NCI-H2029 (cell line): ENCODE measurements around the gene CRIM1.
"Not testable (repeated sequence)": the region's sequence is repeated elsewhere in the genome, so short reads cannot be mapped to it uniquely, and the experiment has no call there.

Source experiments
- DNase-seq: peaks from one replicate; lab custom pipeline; 2025; lab: John Stamatoyannopoulos, UW

The CRIM1 gene

GRCh38 chr2:36355151-36355889 lies at the start of gene CRIM1:
CRIM1 (plus strand) TSS chr2:36355778; CDS start chr2:36356293, 515 bp downstream.
- peak; percentile 72 for DNase-seq

GRCh38 chr2:36307441-36307840 lies 48.1 kb upstream of the CRIM1 start:
- no peak for DNase-seq

DNA sequence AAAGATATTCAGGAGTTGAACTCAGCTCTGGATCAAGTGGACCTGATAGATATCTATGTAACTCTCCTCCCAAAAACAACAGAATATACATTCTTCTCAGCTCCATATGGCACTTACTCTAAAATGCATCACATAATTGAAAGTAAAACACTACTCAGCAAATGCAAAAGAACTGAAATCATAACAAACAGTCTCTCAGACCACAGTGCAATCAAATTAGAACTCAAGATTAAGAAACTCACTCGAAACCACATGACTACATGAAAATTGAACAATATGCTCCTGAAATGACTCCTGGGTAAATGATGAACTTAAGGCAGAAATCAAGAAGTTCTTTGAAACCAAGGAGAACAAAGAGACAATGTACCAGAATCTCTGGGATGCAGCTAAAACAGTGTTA lies 45.1 kb upstream of the CRIM1 start:
- not testable (repeated sequence) for DNase-seq

- no peak for DNase-seq
These were observed 37.0 kb upstream of the CRIM1 start for GRCh38 chr2:36318547-36318946.

GRCh38 chr2:36322108-36322507 lies 33.5 kb upstream of the CRIM1 start:
- DNase-seq = no peak

- no peak for DNase-seq
These were observed 29.3 kb upstream of the CRIM1 start for GRCh38 chr2:36326286-36326685.

GRCh38 chr2:36329251-36329650 lies 26.3 kb upstream of the CRIM1 start:
- DNase-seq = peak; percentile 0

GRCh38 chr2:36329746-36330472 lies 25.7 kb upstream of the CRIM1 start:
- DNase-seq = no peak

- no peak for DNase-seq
These were observed 24.8 kb upstream of the CRIM1 start for GRCh38 chr2:36330473-36331395.

DNA sequence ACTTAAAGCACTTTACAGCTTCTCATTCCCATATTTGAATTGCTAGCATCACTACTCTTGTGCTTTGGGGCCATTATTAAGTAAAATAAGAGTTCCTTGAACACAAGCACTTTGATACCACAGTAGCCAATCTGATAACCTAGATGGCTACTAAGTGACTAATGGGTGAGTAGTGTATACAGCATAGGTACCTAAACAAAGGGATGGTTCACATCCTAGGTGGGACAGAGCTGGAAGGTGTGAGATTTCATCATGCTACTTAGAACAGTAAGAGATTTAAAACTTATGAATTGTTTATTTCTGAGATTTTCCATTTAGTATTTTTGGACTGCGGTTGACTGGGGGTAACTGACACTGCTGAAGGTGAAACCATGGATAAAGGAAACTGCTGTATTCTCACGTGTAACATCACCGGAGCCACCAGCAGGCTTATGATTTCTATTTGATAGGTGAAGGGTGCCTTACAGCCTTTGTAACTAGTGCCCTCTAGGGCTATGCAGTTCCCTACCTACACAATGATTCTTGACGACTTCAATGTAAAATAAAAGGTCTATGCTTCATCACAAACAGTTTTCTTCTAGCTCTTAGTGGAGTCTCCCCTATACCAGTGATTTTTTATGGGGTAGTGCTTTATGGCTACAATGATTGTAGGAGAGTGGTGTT lies 22.1 kb upstream of the CRIM1 start:
- no peak for DNase-seq

DNA sequence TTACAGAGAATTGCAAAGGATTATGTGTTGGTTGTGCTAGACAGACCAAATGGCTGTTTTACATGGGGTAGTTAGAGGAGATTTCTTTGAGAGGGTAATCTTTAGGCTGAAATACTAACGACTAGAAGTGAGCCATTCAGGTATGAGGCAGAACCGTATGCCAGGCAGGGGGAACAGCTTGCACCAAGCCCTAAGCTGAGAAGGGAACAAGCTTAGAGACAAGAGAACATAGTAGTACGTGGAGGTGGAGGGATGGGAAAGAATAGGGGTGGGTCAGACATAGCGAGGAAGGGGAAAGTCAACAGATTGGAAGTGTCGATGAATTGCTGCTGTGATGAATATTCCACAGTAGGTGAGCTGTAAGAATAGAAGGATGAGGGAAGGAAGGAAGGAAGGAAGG lies 20.0 kb upstream of the CRIM1 start:
- DNase-seq = no peak

DNA sequence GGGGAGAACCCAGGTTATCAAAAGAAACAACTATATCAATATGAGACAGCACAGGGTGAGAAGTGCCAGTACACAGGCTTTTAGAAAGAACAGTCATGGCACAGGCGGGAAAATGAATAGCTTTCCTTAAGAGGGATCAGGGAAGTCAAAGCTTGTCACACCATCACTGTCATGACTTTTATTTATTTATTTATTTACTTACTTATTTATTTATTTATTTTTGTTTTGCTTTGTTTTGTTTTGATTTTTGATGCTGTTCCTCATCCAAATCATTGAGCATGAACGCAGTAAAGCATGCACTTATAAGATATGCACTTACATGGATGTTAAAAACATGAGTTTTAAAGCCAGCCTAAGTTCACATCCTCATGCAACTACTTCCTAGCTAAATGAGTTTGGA lies 19.3 kb upstream of the CRIM1 start:
- DNase-seq = no peak

DNA sequence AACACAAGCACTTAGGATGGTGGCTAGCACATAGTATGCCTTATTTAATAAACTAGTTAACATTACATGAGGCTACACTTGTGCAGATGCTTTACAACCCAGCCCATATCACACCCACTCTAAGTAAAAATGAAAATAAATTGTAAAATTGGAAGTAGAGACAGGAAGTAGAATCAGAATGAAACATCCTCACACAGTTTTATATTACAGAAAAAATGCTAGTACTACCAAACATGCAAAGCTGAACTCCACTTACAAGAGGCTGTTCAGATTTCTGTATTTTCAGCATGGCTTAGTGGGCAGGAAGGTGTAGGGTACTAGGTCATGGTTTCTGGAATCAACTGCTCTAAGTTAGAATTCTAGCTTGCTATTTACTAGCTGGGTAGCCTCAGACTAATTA lies 18.2 kb upstream of the CRIM1 start:
- DNase-seq = no peak

GRCh38 chr2:36338124-36338826 lies 17.3 kb upstream of the CRIM1 start:
- no peak for DNase-seq

GRCh38 chr2:36338827-36339145 lies 16.8 kb upstream of the CRIM1 start:
- DNase-seq = no peak

DNA sequence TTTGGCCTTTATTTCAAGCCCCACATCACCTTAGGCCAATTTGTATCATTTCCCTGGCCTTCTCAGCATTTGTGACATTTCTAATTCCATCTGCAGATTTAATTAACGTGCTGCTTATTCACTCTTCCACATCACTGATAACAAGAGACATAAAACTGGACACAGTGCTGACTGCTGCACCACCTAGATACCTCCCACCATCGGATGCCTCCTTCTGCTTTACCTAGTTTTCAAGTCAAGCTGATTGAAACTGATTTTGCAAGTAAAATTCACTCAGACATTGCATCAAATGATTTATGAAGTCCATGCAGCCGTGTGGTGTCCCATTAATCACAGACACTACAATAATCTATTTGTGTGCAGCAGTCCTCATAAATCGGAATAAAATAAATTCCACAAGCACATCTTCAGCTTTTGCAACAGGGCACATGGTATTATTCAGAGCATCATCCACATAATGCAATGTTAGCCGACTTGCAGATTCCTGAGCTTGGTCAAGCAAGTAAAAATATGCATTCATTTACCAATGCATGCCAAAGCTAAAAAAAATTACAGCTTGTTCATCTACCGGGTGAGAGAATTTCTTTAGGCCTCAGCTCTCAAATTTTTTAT lies 15.9 kb upstream of the CRIM1 start:
- no peak for DNase-seq

- DNase-seq = no peak
These were observed 12.0 kb upstream of the CRIM1 start for GRCh38 chr2:36343606-36344005.

DNA sequence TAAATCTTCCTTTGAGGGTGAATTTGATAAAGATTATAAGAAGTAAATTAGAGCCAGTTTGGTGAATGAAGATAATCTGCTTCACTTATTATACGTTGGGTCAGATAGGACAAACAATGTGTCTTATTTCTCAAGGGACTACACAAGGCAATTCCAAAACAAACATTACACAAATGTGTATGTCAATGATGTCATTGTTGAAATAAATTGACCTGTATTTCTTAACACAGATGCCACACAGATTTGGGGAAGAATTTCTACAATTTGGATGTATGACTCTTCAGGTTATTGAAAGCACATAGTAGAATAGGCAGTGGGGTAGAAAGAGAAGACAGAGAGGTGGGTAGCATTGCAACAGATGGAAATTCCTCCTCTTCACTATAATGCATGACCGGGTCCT lies 6.9 kb upstream of the CRIM1 start:
- DNase-seq = no peak

DNA sequence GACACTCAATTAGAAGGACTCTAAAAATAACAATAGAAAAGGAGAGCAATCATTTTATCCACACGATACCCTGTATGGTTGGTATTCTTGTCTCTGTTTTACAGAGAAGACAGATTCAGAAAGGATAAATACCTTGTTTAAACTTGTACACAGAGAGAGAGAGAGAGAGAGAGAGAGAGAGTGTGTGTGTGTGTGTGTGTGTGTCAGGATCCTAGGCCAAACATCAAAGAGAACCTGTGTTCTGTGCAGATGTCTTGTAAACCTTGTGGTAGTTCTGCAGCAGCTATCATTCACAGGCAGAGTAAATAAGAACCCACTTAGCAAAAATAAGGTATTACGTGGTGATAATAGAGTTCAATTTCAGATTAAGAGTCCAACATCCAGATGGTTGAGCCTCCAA lies 4.3 kb upstream of the CRIM1 start:
- no peak for DNase-seq

GRCh38 chr2:36351736-36352349 lies 3.7 kb upstream of the CRIM1 start:
- DNase-seq = peak; percentile 45

GRCh38 chr2:36352701-36353100 lies 2.9 kb upstream of the CRIM1 start:
- no peak for DNase-seq
